Measurements from ENCODE around the gene TAF11L8. TPM values are rescaled to one million over a fixed set of nuclear protein-coding genes. Genes with fewer than 3 reads are reported as not detected.
"Not testable (repeated sequence)": the region's sequence is repeated elsewhere in the genome, so short reads cannot be mapped to it uniquely, and the experiment has no call there.

The TAF11L8 gene
- total and polyA plus RNA-seq, 2 donors (not counting 3 experiments of a cell fraction or from before 2014, with no cell fraction given) = not detected

- H3K4me1 ChIP-seq (ENCODE audit: control insufficient read depth, extremely low read depth, insufficient read depth, low read length); CTCF ChIA-PET; H3K4me2 ChIP-seq (ENCODE audit: insufficient read depth, low read length); DNase-seq (ENCODE audit: low read depth, low spot score); H3K27me3 ChIP-seq (ENCODE audit: control insufficient read depth in 2 of 2, insufficient read depth in 2 of 2, low read length in 2 of 2); H3K9ac ChIP-seq (replicated peaks; ENCODE audit: extremely low read depth, insufficient read depth, low read length); H3K9me1 ChIP-seq (replicated peaks; ENCODE audit: control insufficient read depth, extremely low read depth, insufficient read depth, low read length); H3K9me3 ChIP-seq (replicated peaks; ENCODE audit: control insufficient read depth, insufficient read depth, low read length); intact Hi-C loops (cut with micrococcal nuclease); H3K27ac ChIP-seq (ENCODE audit: insufficient read depth, low read depth, low read length); H3K79me2 ChIP-seq (ENCODE audit: control insufficient read depth, insufficient read depth, low read length); H4K20me1 ChIP-seq (replicated peaks; ENCODE audit: control insufficient read depth, extremely low read depth, insufficient read depth, low read length); POLR2A ChIA-PET; H3K36me3 ChIP-seq (ENCODE audit: control insufficient read depth in 2 of 2, extremely low read depth in 1 of 2, insufficient read depth in 2 of 2, low read length in 2 of 2); BruUV-seq (replicated peaks); H2AFZ ChIP-seq (ENCODE audit: low read depth, low read length); H3K4me3 ChIP-seq (replicated peaks in 1 of 3; ENCODE audit: insufficient read depth in 1 of 3, low read depth in 1 of 3, low read length in 3 of 3); dilution Hi-C loops (cut with MboI; ENCODE audit: extremely low pct_ligation_motif_present, low sequenced_read_pairs); FAIRE-seq: not testable (repeated sequence)
Measured at GRCh38 chr5:17607461-17607860, 16.7 kb upstream of the TAF11L8 start.

GRCh38 chr5:17604951-17605350 is 14.2 kb upstream of the TAF11L8 start:
- Histone ChIP-seq H3K4me1 (ENCODE audit: control insufficient read depth, extremely low read depth, insufficient read depth, low read length) (no peaks in the 10 kb centered on the region), H3K9me3 (replicated peaks; ENCODE audit: control insufficient read depth, insufficient read depth, low read length) (no peaks in the 10 kb centered on the region)
- CTCF ChIA-PET = no interaction called here

GRCh38 chr5:17603880-17604279 is 13.1 kb upstream of the TAF11L8 start, which contains the start of gene TAF11L11:
Gene TAF11L11 (plus strand): TSS chr5:17604183.
- FAIRE-seq; H3K27me3 ChIP-seq (ENCODE audit: control insufficient read depth in 2 of 2, insufficient read depth in 2 of 2, low read length in 2 of 2); H3K9me1 ChIP-seq (replicated peaks; ENCODE audit: control insufficient read depth, extremely low read depth, insufficient read depth, low read length); DNase-seq (ENCODE audit: low read depth, low spot score); H3K4me3 ChIP-seq (replicated peaks in 1 of 3; ENCODE audit: insufficient read depth in 1 of 3, low read depth in 1 of 3, low read length in 3 of 3); H3K9me3 ChIP-seq (replicated peaks; ENCODE audit: control insufficient read depth, insufficient read depth, low read length); dilution Hi-C loops (cut with MboI; ENCODE audit: extremely low pct_ligation_motif_present, low sequenced_read_pairs); H3K4me1 ChIP-seq (ENCODE audit: control insufficient read depth, extremely low read depth, insufficient read depth, low read length); H2AFZ ChIP-seq (ENCODE audit: low read depth, low read length); H3K79me2 ChIP-seq (ENCODE audit: control insufficient read depth, insufficient read depth, low read length); H4K20me1 ChIP-seq (replicated peaks; ENCODE audit: control insufficient read depth, extremely low read depth, insufficient read depth, low read length); H3K36me3 ChIP-seq (ENCODE audit: control insufficient read depth in 2 of 2, extremely low read depth in 1 of 2, insufficient read depth in 2 of 2, low read length in 2 of 2); H3K27ac ChIP-seq (ENCODE audit: insufficient read depth, low read depth, low read length); H3K9ac ChIP-seq (replicated peaks; ENCODE audit: extremely low read depth, insufficient read depth, low read length); H3K4me2 ChIP-seq (ENCODE audit: insufficient read depth, low read length); intact Hi-C loops (cut with micrococcal nuclease); POLR2A ChIA-PET; CTCF ChIA-PET; BruUV-seq (replicated peaks): not testable (repeated sequence)

More at GRCh38 chr5:17604951-17605350, 14.2 kb upstream of the TAF11L8 start:
- H3K9me1 ChIP-seq (replicated peaks; ENCODE audit: control insufficient read depth, extremely low read depth, insufficient read depth, low read length) = no peaks in the 10 kb centered on the region
- no peak for FAIRE-seq
- no peaks in the 10 kb centered on the region for H4K20me1 ChIP-seq (replicated peaks; ENCODE audit: control insufficient read depth, extremely low read depth, insufficient read depth, low read length)
- dilution Hi-C loops (cut with MboI; ENCODE audit: extremely low pct_ligation_motif_present, low sequenced_read_pairs) = no loop called here
- POLR2A ChIA-PET = no interaction called here
- intact Hi-C loops (cut with micrococcal nuclease) = no loop called here
- TF ChIP-seq MYC (IDR thresholded peaks at IDR 0.05; ENCODE audit: low read depth, low read length) (no peak), MAX (IDR thresholded peaks at IDR 0.05; ENCODE audit: insufficient read depth, insufficient read length) (no peak), GATA2 (IDR thresholded peaks at IDR 0.05; ENCODE audit: insufficient read depth, insufficient read length, low read depth, low read length) (no peak), JUN (IDR thresholded peaks at IDR 0.05; ENCODE audit: borderline replicate concordance, insufficient read depth, insufficient read length, low read depth) (no peak), CTCF (IDR thresholded peaks at IDR 0.05; ENCODE audit: extremely low read depth in 1 of 2, insufficient read depth in 1 of 2, low read depth in 1 of 2, low read length in 2 of 2) (no peak), FOS (IDR thresholded peaks at IDR 0.05; ENCODE audit: borderline replicate concordance, insufficient read depth, low read length) (no peak), POLR2AphosphoS5 (IDR thresholded peaks at IDR 0.05; ENCODE audit: insufficient read depth, low read depth, low read length) (no peak), EZH2 (IDR thresholded peaks at IDR 0.05; ENCODE audit: borderline replicate concordance, low read depth, low read length, severe bottlenecking) (no peak), POLR2A (IDR thresholded peaks at IDR 0.05; ENCODE audit: low read depth, low read length) (no peak)
- no peak for DNase-seq (ENCODE audit: low read depth, low spot score)
- H3K9ac ChIP-seq (replicated peaks; ENCODE audit: extremely low read depth, insufficient read depth, low read length) = no peak overlapping the region
- H3K79me2 ChIP-seq (ENCODE audit: control insufficient read depth, insufficient read depth, low read length) = no peaks in the 10 kb centered on the region
- no peaks in the 10 kb centered on the region for H3K27me3 ChIP-seq (ENCODE audit: control insufficient read depth in 2 of 2, insufficient read depth in 2 of 2, low read length in 2 of 2)
- no peaks in the 10 kb centered on the region for H3K36me3 ChIP-seq (ENCODE audit: control insufficient read depth in 2 of 2, extremely low read depth in 1 of 2, insufficient read depth in 2 of 2, low read length in 2 of 2)
- no peak overlapping the region for H3K4me3 ChIP-seq (replicated peaks in 1 of 3; ENCODE audit: insufficient read depth in 1 of 3, low read depth in 1 of 3, low read length in 3 of 3)
- H3K4me2 ChIP-seq (ENCODE audit: insufficient read depth, low read length) = no peak overlapping the region
- no peak overlapping the region for H2AFZ ChIP-seq (ENCODE audit: low read depth, low read length)
- BruUV-seq (replicated peaks) = no TSS peak
- no peak overlapping the region for H3K27ac ChIP-seq (ENCODE audit: insufficient read depth, low read depth, low read length)
